Keratinocyte (primary cell): ENCODE results near the gene NCBP2.

Experiments used
- CTCF ChIP-seq, 3 experiments: IDR thresholded peaks in 1 of 3; conservative IDR thresholded peaks in 1 of 3; optimal IDR thresholded peaks in 1 of 3; 2 replicates in 2 of 3; 3 replicates in 1 of 3; pipeline versions ENCODE3 to v1.5.1; 2011; ENCODE audit warnings: low read length in 3 of 3, mild to moderate bottlenecking in 3 of 3, moderate library complexity in 2 of 3, control low read depth in 1 of 3, inconsistent platforms in 1 of 3; ENCODE audit not compliant: insufficient read depth in 2 of 3; ENCODE audit errors: extremely low read depth in 1 of 3
- EZH2 ChIP-seq: IDR thresholded peaks from one replicate; pipeline ENCODE4 v1.6.1; 2012; ENCODE audit warnings: inconsistent platforms, mild to moderate bottlenecking, low read length, moderate library complexity

GRCh38 chr3:196979545-196979944 lies 37.2 kb upstream of the NCBP2 start:
- TF ChIP-seq CTCF (optimal IDR thresholded peaks at IDR 0.05 in 1 of 3, IDR thresholded peaks at IDR 0.05 in 1 of 3, conservative IDR thresholded peaks at IDR 0.05 in 1 of 3; ENCODE audit: extremely low read depth in 1 of 3, insufficient read depth in 2 of 3, low read length in 3 of 3) (no peak), EZH2 (no peak)
